ENCODE data around the gene TBX18.

TBX18 gene

GRCh38 chr6:84773133-84773430 is 8.7 kb upstream of the TBX18 start:
- TF ChIP-seq TEAD4 (IDR thresholded peaks at IDR 0.05): no peak
- TF ChIP-seq USF1 (IDR thresholded peaks at IDR 0.05): no peak
- no peak for TF ChIP-seq ZBTB7A (IDR thresholded peaks at IDR 0.05; ENCODE audit: low read depth)
- TF ChIP-seq TCF12 (IDR thresholded peaks at IDR 0.05; ENCODE audit: low read depth): no peak
- no peak for TF ChIP-seq MAX (IDR thresholded peaks at IDR 0.05)

GRCh38 chr6:84772428-84773132 is 8.2 kb upstream of the TBX18 start:
- TF ChIP-seq NFIC (IDR thresholded peaks at IDR 0.05) (no peak), CEBPB (IDR thresholded peaks at IDR 0.05) (no peak), EGR1 (IDR thresholded peaks at IDR 0.05) (no peak), EP300 (IDR thresholded peaks at IDR 0.05; ENCODE audit: borderline replicate concordance) (no peak), TAF1 (IDR thresholded peaks at IDR 0.05; ENCODE audit: low read depth) (no peak), ZBTB7A (IDR thresholded peaks at IDR 0.05; ENCODE audit: low read depth) (no peak), RAD21 (IDR thresholded peaks at IDR 0.05; ENCODE audit: low read depth) (no peak), USF1 (IDR thresholded peaks at IDR 0.05) (no peak)

GRCh38 chr6:84771756-84772356 is 7.5 kb upstream of the TBX18 start:
- no peak for TF ChIP-seq EP300 (IDR thresholded peaks at IDR 0.05; ENCODE audit: borderline replicate concordance)
- no peak for TF ChIP-seq ZBTB7A (IDR thresholded peaks at IDR 0.05; ENCODE audit: low read depth)
- no peak for TF ChIP-seq CEBPB (IDR thresholded peaks at IDR 0.05)
- no peak for TF ChIP-seq TCF12 (IDR thresholded peaks at IDR 0.05; ENCODE audit: low read depth)
- TF ChIP-seq USF1 (IDR thresholded peaks at IDR 0.05): no peak
- no peak for TF ChIP-seq REST (IDR thresholded peaks at IDR 0.05; ENCODE audit: low read depth)
- TF ChIP-seq EGR1 (IDR thresholded peaks at IDR 0.05): no peak
- TF ChIP-seq TAF1 (IDR thresholded peaks at IDR 0.05; ENCODE audit: low read depth): no peak
- no peak for TF ChIP-seq MAX (IDR thresholded peaks at IDR 0.05)
- no peak for TF ChIP-seq YY1 (IDR thresholded peaks at IDR 0.05; ENCODE audit: low read depth)
- no peak for TF ChIP-seq NFIC (IDR thresholded peaks at IDR 0.05)
- no peak for TF ChIP-seq RAD21 (IDR thresholded peaks at IDR 0.05; ENCODE audit: low read depth)
- TF ChIP-seq CREB1 (IDR thresholded peaks at IDR 0.05; ENCODE audit: low read depth): no peak
- no peak for TF ChIP-seq FOXM1 (IDR thresholded peaks at IDR 0.05; ENCODE audit: borderline replicate concordance, low read depth)
- no peak for TF ChIP-seq TEAD4 (IDR thresholded peaks at IDR 0.05)

GRCh38 chr6:84771125-84771755 is 6.8 kb upstream of the TBX18 start:
- no peak for TF ChIP-seq EGR1 (IDR thresholded peaks at IDR 0.05)
- TF ChIP-seq TCF12 (IDR thresholded peaks at IDR 0.05; ENCODE audit: low read depth): no peak
- no peak for TF ChIP-seq CREB1 (IDR thresholded peaks at IDR 0.05; ENCODE audit: low read depth)
- TF ChIP-seq MAX (IDR thresholded peaks at IDR 0.05): no peak
- TF ChIP-seq NFIC (IDR thresholded peaks at IDR 0.05): no peak
- no peak for TF ChIP-seq FOXM1 (IDR thresholded peaks at IDR 0.05; ENCODE audit: borderline replicate concordance, low read depth)
- no peak for TF ChIP-seq USF1 (IDR thresholded peaks at IDR 0.05)
- no peak for TF ChIP-seq CEBPB (IDR thresholded peaks at IDR 0.05)
- TF ChIP-seq TAF1 (IDR thresholded peaks at IDR 0.05; ENCODE audit: low read depth): no peak
- no peak for TF ChIP-seq ZBTB7A (IDR thresholded peaks at IDR 0.05; ENCODE audit: low read depth)
- TF ChIP-seq TEAD4 (IDR thresholded peaks at IDR 0.05): no peak
- TF ChIP-seq EP300 (IDR thresholded peaks at IDR 0.05; ENCODE audit: borderline replicate concordance): no peak
- no peak for TF ChIP-seq REST (IDR thresholded peaks at IDR 0.05; ENCODE audit: low read depth)
- TF ChIP-seq RAD21 (IDR thresholded peaks at IDR 0.05; ENCODE audit: low read depth): no peak
- no peak for TF ChIP-seq YY1 (IDR thresholded peaks at IDR 0.05; ENCODE audit: low read depth)
